NCI-H1092 (cell line): ENCODE results near the gene ADAMTS17.

Source experiments
- DNase-seq: peaks from one replicate; lab custom pipeline; 2025; lab: John Stamatoyannopoulos, UW

Gene ADAMTS17

DNA sequence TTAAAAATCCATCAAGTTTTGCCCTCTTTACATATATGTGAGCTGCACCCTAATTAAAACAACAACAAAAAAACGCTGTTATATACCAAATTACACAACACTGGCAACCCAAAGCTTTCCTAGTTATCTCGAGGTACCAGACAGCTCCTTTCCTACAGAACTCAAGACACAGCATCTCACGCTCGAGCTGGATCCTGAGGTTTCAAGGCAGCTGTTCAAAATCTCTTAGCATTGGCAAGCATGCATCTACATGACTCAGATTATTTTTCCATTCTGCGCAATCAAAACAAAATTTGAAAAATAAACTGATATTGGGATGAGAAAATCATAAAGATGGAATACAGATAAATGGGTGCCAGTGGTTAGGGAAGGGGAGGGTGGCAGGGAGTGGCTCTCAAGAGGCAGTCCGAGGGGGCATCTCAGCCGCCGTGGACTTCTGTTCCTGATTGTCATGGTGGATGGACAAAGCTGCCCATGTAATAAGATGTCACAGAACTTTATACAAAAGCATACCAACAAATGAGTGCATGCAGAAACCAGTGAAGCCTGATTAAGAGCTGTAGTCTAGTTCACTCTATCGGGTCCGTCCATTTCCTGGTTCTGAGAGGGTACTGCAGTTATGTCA is 91.5 kb downstream of the ADAMTS17 start:
- DNase-seq = no peak

DNA sequence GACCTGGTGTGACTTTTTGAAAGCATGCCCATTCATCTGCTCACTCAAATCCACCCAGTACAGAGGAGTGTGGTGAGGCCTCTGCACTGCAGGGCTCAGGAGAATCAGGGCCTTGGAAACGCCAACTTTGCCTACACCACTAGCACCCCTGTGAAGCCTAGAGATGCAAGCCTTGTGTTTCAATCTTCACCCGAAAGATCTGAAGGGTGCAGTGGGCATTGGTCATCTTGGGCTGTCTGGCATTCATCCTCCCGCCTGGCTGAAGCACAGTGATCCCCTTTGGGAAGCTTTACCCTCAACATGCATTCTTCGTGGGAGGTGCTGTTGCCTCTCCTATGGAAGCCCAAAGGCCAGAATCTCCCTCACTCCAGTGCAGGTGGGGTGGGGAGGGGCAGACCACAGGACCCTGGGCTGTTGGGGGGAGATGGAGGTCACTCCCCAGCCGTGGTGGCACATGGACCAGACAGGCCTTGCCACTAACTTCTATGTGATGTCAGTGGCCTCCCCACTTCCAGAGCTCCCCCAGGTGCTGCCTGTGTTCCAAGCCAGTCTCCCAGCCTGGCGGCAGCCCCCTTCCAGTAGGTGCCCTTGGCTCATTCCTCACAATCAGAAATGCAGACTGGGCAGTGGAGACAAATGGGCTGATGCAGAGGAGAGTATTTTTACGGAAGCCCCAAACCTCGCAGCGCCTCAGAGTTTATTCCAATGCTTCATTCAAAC is 92.5 kb downstream of the ADAMTS17 start:
- no peak for DNase-seq

DNA sequence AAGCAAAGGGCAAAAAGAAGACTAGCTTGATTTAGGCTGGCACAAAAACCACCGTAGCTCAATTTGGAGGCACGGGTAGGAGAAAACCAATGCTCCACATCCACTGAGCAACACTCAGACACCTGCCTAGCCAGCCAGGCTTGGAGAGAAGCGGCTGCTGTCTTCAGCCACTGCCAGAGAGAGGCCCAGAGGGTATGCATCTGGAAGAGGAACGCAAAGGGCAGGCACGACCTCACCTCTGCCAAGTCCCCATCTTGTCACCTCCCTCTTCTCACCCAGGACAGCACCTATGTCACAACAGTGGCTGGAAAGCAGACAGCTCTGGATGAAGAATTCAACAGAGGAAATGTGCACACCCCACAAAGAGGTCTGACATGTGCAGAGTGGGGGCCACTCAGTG is 93.5 kb downstream of the ADAMTS17 start:
- no peak for DNase-seq

DNA sequence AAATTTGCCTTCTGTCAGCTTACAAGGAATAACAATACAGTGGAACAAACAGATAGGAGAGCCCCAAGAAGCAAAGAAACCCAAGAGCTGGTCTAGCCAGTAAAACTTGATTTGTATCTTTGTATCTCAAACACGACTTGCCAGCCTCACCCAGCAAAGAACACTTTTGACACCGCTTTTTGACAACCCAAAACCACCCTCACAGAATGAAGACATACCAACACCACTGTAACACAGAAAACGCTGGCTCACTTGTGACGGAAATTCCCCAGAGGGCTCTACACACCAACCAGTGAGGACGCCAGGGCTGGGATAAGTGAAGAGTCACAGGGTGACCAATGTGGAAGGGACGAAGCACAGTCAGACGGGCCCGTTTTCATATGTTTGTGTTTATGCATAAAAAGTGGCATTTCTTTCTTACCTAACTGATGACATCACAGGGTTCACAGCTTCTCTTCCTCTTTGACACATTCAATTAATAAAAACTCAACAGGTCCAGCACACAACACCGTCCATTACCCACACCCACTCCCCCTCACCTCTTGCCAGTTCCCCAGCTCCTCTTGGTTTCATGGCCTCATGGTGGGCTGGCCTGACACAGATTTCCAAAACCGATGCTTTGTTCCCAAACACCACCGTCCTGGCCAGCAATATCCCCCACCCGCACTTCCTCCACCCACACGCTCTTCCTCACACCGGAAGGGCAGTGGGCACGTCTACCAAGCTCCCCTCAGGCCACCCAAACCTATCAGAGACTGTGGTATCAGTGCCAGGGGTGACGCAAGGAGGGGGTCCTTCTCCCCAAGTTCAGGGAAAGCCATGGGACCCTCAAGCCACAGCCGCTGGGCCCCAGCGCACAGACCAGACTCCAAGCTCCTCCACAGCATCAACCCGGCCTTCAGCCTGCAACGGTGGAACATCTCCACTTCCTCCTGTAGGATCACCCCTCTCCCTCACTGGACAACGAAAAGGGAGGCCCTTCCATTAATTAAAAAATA is 94.2 kb downstream of the ADAMTS17 start:
- no peak for DNase-seq

DNA sequence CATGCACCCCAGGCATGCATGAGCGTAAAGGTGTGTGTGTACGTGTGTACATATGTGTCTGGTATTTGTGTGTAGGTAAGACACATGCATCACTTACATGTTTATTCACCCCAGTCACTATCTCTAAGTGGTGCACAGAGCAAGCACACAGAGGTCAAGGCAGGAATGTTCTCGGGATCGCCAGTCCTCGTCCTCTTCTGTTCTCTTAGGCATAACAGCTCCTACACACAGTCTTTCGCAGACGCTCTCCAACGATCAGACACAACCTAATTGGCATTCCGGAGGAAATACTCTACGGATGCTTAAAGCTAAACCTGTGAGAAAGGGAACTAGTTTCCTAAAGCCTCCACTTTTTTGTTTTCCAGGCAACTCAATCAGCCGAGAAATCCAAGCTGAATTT is 95.9 kb downstream of the ADAMTS17 start:
- DNase-seq = no peak

DNA sequence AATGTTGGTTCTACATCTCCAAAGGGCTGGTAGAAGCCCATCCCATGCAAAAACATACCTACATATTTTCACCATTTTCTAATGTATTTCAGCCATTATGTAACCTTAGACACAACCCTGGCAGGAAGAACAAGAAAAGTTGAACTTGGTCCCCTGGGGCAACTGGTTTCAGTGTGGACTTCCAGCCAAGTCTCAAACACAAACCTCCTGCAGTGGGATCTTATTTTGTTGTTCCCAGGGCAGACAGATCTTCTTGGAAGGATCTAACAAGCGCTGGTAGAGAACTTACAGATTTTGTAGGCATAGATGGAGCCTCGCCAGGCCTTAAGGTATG is 96.3 kb downstream of the ADAMTS17 start:
- DNase-seq = no peak

DNA sequence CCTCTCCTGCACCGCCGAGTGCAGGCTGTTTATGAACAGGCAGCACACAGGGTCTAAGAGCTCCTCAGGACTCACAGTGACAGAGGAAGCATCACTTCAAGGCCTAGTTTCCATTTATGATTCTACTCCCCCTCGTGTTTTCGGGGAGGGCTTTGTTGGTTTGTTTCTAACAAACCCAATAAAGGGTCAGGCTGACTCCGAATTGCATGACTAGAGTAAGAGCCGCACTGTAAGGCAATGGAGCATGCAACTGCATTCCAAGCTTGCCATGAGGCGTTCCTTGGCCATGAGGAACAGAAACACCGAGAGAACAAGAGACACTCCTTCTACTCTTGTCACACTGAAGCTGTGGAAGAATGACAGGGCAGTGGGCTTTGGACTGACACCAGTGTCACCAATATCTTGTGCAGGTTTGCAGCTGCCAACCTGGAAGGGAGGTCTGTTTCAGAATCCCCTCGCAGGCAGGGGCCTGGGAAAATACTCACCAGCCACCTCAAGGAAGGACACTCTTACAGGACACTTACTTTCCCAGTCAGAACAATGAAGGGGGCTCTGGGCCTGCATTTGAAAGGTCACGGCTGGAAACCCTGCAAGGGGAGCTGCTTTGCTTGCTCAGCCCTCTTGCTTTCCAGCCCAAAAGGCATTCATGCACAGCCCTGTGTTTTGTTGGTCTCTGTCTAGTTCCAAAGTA is 96.8 kb downstream of the ADAMTS17 start:
- no peak for DNase-seq

DNA sequence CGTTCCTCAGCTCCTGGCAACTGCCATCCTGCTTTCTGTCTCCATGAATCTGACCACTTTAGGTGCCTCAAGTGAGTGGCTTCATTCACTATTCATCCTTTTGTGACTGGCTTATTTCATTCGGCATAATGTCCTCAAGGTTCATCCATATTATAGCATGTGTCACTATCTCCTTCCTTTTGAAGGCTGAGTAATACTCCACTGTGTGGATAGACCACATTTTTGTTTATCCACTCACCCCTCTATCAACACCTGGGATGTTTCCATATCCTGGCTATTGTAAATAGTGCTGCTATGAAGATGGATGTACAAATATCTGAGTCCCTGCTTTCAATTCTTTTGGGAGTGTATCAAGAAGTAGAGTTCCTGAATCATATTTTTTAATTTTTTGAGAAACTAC is 98.8 kb downstream of the ADAMTS17 start:
- DNase-seq = no peak

DNA sequence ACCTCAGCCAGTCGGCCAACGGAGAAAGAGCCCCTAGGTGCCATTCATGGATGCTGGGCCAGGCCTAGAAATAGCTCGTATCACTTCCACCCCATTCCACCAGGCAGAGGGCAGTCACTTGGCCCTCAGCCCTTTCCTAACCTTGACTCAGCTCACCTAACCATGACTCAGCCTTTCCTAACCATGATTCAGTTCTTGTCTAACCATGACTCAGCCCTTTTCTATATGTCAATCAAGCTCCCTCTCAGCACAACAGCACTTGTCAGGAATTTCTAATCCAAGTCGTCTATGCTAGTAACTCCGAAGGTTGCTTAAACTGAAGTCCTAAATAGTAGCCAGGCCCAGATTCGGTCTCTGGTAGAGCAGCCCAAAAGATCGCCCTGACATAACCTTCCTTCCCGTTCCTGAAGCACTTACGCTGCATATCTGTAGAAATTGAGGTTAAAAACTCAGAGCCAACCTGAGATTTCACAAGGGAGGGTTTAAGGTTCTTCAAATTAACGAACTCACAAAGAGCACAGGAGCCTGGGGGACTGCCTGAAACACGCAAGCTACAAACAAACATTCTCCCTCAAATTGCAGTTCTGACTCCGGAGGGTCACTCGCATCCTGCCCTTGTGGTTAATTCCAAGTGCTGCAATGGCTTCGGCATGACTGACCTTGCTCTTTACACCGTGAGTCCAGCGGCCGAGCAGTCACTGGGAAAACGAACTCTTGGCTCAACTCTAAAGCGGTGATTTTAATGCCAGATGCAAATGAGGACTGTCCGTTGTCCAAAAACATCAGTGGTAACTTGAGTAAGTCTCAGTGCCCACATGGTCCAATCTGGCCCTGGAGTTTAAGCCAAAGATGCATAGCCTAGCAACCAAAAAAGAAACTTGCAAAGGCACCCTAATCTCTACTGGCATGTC is 99.9 kb downstream of the ADAMTS17 start:
- DNase-seq = no peak

DNA sequence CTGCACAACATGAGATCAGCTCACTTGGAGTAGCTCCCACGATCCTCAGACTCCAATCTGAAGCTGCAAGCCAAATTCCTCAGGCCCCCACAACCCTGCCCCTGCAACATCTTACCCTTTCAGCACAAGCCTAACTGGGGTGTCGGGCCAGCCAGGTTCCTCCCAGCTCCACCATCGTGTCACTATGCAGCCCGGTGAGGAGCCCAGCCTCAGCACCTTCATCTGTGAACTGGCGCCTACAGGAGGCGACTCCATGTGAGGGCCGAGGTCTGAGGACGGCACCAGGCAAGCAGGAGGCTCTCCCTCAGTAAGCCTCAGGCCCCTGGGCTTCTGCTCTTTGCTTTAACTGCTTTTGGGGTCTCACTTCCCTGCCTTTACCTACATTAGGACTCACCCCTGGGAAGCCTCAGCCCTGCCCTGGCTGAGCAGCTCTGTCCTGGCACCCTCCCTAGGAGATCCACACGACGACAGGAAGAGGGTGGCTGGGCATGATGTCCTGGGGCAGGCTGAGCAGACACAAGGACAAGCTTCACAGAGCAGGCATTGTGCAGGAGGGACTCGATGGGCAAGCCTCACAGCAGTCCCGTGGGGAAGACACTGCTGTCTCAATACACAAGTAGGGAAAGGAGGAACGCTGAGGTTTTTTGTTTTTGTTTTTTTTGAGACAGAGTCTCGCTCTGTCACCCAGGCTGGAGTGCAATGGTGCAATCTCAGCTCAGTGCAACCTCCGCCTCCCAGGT is 104.6 kb downstream of the ADAMTS17 start:
- DNase-seq = no peak

DNA sequence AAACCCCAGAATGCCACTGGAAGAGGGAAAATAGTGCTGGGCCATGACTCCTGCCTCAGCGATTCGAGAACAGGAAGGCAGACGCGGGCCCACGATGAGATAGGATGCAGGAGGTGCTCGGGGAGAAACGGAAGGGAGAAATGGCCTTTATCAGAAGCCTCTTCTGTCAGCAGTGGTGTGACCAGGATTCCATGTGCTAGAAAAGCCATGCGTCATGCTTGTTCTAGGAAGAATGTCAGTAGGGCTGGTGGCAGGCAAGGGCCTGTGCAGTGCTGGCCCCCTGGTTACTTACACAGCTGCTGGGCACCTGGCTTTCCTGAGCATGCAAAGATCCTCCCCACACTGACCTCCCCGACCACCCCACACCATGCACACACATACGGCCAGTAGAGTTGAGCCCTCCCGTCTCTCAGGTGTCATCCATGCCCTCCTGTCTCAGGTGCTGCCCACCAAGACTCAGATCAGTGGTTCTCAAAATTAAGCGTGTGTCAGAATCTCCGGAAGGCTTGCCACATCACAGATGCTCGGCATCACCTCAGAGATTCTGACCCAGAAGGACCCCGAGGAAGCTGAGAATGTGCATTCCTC is 106.7 kb downstream of the ADAMTS17 start:
- no peak for DNase-seq

DNA sequence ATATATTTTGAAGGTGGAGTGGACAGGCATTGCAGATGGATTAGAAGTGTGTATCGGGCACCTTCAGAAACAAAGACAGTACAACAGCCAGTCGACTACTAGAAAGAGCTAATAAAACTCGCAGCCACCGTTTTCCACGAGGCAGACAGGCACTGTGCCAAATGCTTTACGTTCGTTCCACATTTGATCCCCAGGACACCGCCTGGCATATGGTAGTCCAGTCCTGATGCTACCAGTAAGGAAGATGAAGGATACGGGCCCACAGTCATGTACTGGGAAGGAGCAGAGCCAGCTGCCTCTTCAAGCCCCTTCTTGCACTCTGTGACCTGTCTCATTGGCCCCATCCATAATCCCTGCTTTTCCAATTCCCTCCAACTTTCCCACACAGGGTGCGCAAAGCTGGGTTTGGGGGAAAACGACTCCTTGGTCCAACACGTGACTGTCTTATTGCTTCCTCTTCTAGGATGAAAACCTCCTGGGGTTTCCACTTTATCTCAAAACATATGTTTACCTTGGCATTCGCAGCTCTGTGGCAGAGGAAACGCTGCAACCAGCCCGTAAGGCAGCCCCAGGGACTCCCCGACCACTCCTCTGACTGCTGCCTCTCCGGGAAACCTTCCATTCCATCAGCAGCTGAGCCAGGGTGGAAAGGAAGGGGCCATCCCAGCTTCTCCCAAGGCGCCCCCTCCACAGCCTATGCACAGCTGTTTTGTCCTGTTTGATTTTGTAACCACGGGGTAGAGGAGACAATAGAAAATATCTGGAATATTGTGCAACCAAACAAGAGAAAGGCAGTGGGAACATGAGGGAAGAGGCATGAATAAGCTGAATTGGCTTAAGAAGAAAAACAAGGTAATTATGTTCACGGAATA is 107.4 kb downstream of the ADAMTS17 start:
- DNase-seq = no peak

DNA sequence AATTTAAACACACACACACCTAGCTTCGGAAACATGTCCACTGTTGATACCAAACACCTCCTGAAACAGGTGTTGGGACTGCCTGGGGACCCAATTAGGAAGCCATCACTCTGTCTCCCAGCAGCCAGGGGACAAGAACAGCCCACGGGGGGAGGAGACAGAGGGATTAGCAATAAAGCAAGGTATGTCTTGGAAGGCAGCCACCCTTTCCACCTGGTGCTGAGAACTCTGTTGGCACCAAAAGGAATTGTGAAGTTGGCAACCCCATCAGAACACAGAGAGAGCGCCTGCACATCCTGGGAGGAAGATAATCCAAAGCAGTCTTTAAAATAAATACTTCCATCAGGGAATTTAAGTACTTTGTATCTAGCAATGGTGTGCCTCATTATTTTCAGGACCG is 111.0 kb downstream of the ADAMTS17 start:
- DNase-seq = peak; percentile 34

DNA sequence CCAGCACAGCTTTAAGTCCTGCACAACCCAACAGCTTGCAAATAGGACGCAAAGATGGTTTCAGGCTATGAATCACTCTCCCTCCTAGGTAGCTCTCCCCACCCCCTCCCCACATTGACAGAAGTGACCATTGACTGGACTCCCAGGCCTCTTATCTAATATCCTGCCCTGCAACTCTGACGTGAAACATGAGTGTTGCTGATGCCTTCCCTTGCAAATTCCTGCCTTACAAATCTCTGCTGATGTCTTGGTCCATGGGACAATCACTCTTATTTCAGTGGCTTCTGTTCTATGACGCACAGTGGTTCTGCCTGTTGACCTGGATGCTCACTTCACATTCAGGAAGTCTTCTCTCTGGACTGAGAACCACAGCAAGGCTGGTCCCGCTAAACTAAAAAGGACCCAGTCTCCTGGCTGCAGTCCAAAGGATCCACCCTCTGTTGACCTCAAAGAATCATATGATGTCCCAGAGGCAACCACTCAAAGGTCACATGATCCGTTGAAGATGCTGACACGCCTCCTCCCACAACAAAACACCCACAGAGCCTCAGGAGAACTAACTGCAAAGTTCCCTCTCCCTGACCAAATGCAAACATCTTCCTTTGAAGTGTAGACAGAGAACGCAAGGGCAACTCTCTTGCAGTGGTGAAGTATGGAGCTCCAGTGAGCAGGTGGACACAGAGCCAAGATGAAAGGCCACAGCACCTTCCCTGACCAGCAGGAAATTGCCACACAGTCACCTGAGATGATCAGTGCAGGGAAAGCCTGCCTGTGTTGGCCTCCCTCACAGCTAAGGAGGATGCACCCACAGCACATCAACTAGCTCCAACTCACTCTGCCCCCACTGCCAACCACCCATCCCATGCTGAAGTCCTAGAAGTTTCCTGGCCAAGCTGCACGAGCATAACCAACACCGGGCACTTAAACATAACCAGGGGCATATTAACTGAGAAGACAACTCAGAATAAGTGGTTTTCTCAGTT is 112.3 kb downstream of the ADAMTS17 start:
- no peak for DNase-seq

DNA sequence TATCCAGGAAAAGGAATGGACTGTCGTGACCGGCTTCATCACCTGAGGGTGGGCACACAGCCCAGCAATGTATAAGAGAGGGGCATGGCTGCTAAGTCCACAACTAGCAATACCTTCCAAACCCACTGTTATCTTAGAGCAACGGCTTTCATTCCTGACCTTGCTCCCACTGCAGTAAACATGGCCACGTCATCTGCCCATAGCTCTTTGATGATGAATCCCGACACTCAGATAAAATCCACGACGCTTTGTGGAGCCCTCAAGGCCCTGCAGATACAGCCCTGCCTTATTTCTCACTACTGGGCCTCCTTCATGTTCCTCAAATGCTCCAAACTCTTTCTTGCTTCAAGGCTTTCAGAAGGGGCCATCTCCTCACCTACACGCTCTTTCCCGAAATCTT is 114.0 kb downstream of the ADAMTS17 start:
- no peak for DNase-seq

DNA sequence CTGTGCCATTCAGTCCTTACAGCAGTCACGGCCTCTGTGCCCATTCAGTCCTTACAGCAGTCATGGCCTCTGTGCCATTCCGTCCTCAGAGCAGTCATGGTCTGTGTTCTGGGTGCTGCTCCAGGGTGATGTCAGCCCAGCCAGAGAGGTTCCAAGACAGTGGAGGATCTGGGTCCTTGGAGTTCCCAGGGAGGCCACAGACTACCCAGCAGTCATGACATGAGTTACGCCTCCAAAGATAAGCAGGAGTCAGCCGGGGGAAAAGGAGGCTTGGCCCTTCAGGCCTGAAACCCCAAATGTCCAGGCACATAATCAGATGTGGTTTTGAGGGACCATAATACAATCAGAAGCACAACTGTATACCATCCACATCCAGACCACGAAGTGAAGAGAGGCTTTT is 115.7 kb downstream of the ADAMTS17 start:
- no peak for DNase-seq

DNA sequence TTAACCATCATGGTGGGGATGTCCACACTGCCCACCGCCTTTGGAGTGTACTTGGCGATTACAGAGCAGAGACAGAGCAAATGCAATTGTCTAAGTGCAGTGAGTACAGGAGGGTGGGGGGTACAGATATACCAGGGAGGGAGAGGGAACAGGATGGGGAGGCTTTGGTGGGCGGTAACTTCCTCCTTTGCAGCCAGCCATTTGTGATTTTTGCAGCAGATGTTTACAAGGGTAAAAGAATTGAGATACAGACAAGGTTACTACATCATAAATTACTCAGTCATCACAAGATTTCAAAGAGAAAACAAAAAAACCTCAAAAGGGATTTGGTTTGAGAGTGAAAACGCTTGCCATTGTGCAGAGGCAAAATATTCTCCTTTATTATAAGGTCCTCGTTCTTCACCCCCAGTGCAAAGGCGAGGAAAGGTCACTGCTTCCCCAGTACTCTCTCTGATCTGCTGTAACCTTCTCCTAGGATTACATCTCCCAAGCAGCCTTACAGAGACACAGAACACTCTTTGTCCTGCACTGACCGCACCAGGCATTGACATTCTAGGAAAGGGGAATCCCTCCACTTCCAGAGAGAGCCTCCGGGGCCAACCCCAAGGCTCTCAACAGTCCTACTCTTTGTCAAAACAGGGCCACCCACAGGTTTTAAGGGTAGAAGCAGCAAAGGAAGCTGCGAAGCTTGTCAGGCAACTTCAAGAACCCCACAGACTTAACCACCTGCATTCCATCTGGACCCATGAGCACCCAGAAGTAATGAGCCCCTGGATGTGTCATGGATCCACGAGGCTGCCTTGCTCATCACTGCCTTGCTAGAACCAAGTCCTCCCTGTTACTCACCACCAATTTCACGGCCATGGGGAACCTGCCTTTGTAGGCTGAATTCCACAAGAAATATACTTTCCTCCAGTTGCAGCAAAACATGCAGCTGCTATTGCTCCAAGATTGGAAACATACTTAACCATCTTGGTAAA is 117.3 kb downstream of the ADAMTS17 start:
- no peak for DNase-seq
